ENCODE data around the gene TMEM221.

The TMEM221 gene

GRCh38 chr19:17445526-17446165 lies 2.8 kb downstream of the TMEM221 start:
- H3K36me3 ChIP-seq = peaks cover 22% of the 10 kb centered on the region; the same call in 1 of the 2 replicates
- no peak overlapping the region for H3K4me3 ChIP-seq
- H3K9ac ChIP-seq = no peak overlapping the region
- H3K4me1 ChIP-seq = peaks cover 41% of the 10 kb centered on the region
- no peak overlapping the region for H3K27ac ChIP-seq
- H4K20me1 ChIP-seq = no peaks in the 10 kb centered on the region
- no peak overlapping the region for H3K4me2 ChIP-seq
- H3K9me3 ChIP-seq = no peaks in the 10 kb centered on the region
- TF ChIP-seq Cebpa-rat (IDR thresholded peaks at IDR 0.05) = no peak
- no peaks in the 10 kb centered on the region for H3K27me3 ChIP-seq

GRCh38 chr19:17441241-17442021 lies 7.0 kb downstream of the TMEM221 start:
- no peak for TF ChIP-seq Cebpa-rat (IDR thresholded peaks at IDR 0.05)
- H3K27ac ChIP-seq = no peak overlapping the region
- H3K9me3 ChIP-seq = peaks cover under 1% of the 10 kb centered on the region; the same call in 1 of the 2 replicates
- H3K9ac ChIP-seq = no peak overlapping the region
- H3K36me3 ChIP-seq = peaks cover 29% of the 10 kb centered on the region
- no peak overlapping the region for H3K4me2 ChIP-seq
- H3K27me3 ChIP-seq = no peaks in the 10 kb centered on the region
- no peaks in the 10 kb centered on the region for H4K20me1 ChIP-seq
- no peak overlapping the region for H3K4me3 ChIP-seq
- peaks cover 4% of the 10 kb centered on the region for H3K4me1 ChIP-seq

- H3K4me2 ChIP-seq = no peak overlapping the region
- no peaks in the 10 kb centered on the region for H3K4me1 ChIP-seq
- H4K20me1 ChIP-seq = no peaks in the 10 kb centered on the region
- H3K9me3 ChIP-seq = peaks cover 6% of the 10 kb centered on the region
- no peak overlapping the region for H3K27ac ChIP-seq
- no peaks in the 10 kb centered on the region for H3K27me3 ChIP-seq
- no peak overlapping the region for H3K9ac ChIP-seq
- TF ChIP-seq Cebpa-rat (IDR thresholded peaks at IDR 0.05) = no peak
- H3K36me3 ChIP-seq = peaks cover 44% of the 10 kb centered on the region
- no peak overlapping the region for H3K4me3 ChIP-seq
These were observed 11.6 kb downstream of the TMEM221 start for GRCh38 chr19:17436874-17437267.

- no peak for TF ChIP-seq Cebpa-rat (IDR thresholded peaks at IDR 0.05)
- Histone ChIP-seq H3K27ac (no peak overlapping the region), H3K9me3 (peaks cover 6% of the 10 kb centered on the region), H3K4me3 (no peak overlapping the region), H3K27me3 (no peaks in the 10 kb centered on the region), H3K4me1 (no peaks in the 10 kb centered on the region), H4K20me1 (no peaks in the 10 kb centered on the region), H3K36me3 (peaks cover 39% of the 10 kb centered on the region), H3K4me2 (no peak overlapping the region), H3K9ac (no peak overlapping the region)
These were observed 12.2 kb downstream of the TMEM221 start for GRCh38 chr19:17436094-17436873.

GRCh38 chr19:17435218-17435617 lies 13.2 kb downstream of the TMEM221 start:
- no peak for TF ChIP-seq Cebpa-rat (IDR thresholded peaks at IDR 0.05)
- H4K20me1 ChIP-seq = no peaks in the 10 kb centered on the region
- no peak overlapping the region for H3K9ac ChIP-seq
- H3K4me3 ChIP-seq = no peak overlapping the region
- no peak overlapping the region for H3K27ac ChIP-seq
- H3K36me3 ChIP-seq = peaks cover 39% of the 10 kb centered on the region
- no peaks in the 10 kb centered on the region for H3K27me3 ChIP-seq
- no peaks in the 10 kb centered on the region for H3K4me1 ChIP-seq
- H3K4me2 ChIP-seq = no peak overlapping the region
- H3K9me3 ChIP-seq = peaks cover 6% of the 10 kb centered on the region

GRCh38 chr19:17431417-17431816 lies 17.1 kb downstream of the TMEM221 start:
- H3K4me1 ChIP-seq = peaks cover 10% of the 10 kb centered on the region
- H3K9me3 ChIP-seq = peaks cover 6% of the 10 kb centered on the region
- no peak overlapping the region for H3K9ac ChIP-seq
- H3K27ac ChIP-seq = no peak overlapping the region
- no peak for TF ChIP-seq Cebpa-rat (IDR thresholded peaks at IDR 0.05)
- H3K4me2 ChIP-seq = no peak overlapping the region
- H3K27me3 ChIP-seq = no peaks in the 10 kb centered on the region
- peaks cover 32% of the 10 kb centered on the region for H3K36me3 ChIP-seq
- no peak overlapping the region for H3K4me3 ChIP-seq
- H4K20me1 ChIP-seq = no peaks in the 10 kb centered on the region

GRCh38 chr19:17429641-17430113 lies 18.8 kb downstream of the TMEM221 start:
- Histone ChIP-seq H3K9ac (no peak overlapping the region), H3K27me3 (no peaks in the 10 kb centered on the region), H3K4me2 (0 out of 2 replicates have a peak overlapping the region, but pooled peaks have one; percentile 8), H3K36me3 (peaks cover 14% of the 10 kb centered on the region; the same call in 1 of the 2 replicates), H4K20me1 (no peaks in the 10 kb centered on the region), H3K4me1 (peaks cover 17% of the 10 kb centered on the region), H3K4me3 (no peak overlapping the region), H3K27ac (0 out of 2 replicates have a peak overlapping the region, but pooled peaks have one; percentile 18), H3K9me3 (no peaks in the 10 kb centered on the region)
- no peak for TF ChIP-seq Cebpa-rat (IDR thresholded peaks at IDR 0.05)

GRCh38 chr19:17424743-17425365 lies 23.6 kb downstream of the TMEM221 start:
- Histone ChIP-seq H3K9ac (no peak overlapping the region), H3K4me1 (peaks cover 34% of the 10 kb centered on the region), H3K27me3 (no peaks in the 10 kb centered on the region), H3K4me2 (peak overlapping the region; percentile 66), H3K4me3 (peak overlapping the region; percentile 11; the same call in 1 of the 2 replicates), H3K27ac (no peak overlapping the region), H3K9me3 (no peaks in the 10 kb centered on the region), H4K20me1 (no peaks in the 10 kb centered on the region), H3K36me3 (peaks cover 19% of the 10 kb centered on the region)
- no peak for TF ChIP-seq Cebpa-rat (IDR thresholded peaks at IDR 0.05)

- Histone ChIP-seq H3K4me2 (no peak overlapping the region), H3K36me3 (peaks cover 19% of the 10 kb centered on the region), H3K27ac (no peak overlapping the region), H3K4me3 (no peak overlapping the region), H3K4me1 (peaks cover 34% of the 10 kb centered on the region), H3K27me3 (no peaks in the 10 kb centered on the region), H3K9me3 (no peaks in the 10 kb centered on the region), H3K9ac (no peak overlapping the region), H4K20me1 (no peaks in the 10 kb centered on the region)
- TF ChIP-seq Cebpa-rat (IDR thresholded peaks at IDR 0.05) = no peak
These were observed 24.8 kb downstream of the TMEM221 start for GRCh38 chr19:17423429-17424208.
